ENCODE data around the gene CALCA. TPM values are rescaled to one million over a fixed set of nuclear protein-coding genes. Genes with fewer than 3 reads are reported as not detected.
"Not testable (repeated sequence)": the region's sequence is repeated elsewhere in the genome, so short reads cannot be mapped to it uniquely, and the experiment has no call there.

The CALCA gene
- total RNA-seq, 6 donors from 2014 or later, result 0.61 to 1.4 TPM; not detected in 4

- Histone ChIP-seq H3K9me3 (no peaks in the 10 kb centered on the region), H3K36me3 (no peaks in the 10 kb centered on the region), H3K27me3 (no peaks in the 10 kb centered on the region), H3K4me3 (no peak overlapping the region), H3K4me1 (no peaks in the 10 kb centered on the region), H3K27ac (no peak overlapping the region)
- no peak for ATAC-seq (ENCODE audit: low FRiP score in 2 of 2)
- no peak for DNase-seq
- 56 to 57% methylated on average over 5 of the region's 5 CpGs for WGBS, 2 donors
- TF ChIP-seq, protein P1, sequence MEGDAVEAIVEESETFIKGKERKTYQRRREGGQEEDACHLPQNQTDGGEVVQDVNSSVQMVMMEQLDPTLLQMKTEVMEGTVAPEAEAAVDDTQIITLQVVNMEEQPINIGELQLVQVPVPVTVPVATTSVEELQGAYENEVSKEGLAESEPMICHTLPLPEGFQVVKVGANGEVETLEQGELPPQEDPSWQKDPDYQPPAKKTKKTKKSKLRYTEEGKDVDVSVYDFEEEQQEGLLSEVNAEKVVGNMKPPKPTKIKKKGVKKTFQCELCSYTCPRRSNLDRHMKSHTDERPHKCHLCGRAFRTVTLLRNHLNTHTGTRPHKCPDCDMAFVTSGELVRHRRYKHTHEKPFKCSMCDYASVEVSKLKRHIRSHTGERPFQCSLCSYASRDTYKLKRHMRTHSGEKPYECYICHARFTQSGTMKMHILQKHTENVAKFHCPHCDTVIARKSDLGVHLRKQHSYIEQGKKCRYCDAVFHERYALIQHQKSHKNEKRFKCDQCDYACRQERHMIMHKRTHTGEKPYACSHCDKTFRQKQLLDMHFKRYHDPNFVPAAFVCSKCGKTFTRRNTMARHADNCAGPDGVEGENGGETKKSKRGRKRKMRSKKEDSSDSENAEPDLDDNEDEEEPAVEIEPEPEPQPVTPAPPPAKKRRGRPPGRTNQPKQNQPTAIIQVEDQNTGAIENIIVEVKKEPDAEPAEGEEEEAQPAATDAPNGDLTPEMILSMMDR (IDR thresholded peaks at IDR 0.05), result peak in 2 of 6 experiments; percentile 17 to 25
- no peak for TF ChIP-seq POLR2A (IDR thresholded peaks at IDR 0.05)
These were observed 34.1 kb upstream of the CALCA start for GRCh38 chr11:15006139-15006759.

DNA sequence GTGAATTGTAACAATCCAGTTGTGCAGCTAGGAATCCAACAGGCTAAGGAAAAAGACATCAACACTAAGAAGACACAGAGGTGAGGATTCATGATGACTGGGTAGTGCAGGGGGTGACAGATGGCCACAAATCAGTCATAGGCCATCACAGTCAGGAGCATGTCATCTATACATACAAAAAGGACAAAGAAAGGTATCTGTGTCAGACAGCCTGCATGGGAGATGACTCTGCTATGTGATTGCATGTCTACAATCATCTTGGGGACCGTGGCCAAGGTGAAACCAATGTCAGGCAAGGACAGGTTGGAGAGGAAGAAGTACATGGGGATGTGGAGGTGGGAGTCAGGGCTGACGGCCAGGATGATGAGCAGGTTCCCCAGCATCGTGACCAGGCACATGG, 16.0 kb upstream of the CALCA start:
- not testable (repeated sequence) for ATAC-seq (ENCODE audit: low FRiP score in 2 of 2); DNase-seq; H3K27ac ChIP-seq; H3K27me3 ChIP-seq; H3K36me3 ChIP-seq; H3K4me1 ChIP-seq; H3K4me3 ChIP-seq; H3K9me3 ChIP-seq
- 63 to 69% methylated on average over 3 of the region's 3 CpGs for WGBS, 2 donors

DNA sequence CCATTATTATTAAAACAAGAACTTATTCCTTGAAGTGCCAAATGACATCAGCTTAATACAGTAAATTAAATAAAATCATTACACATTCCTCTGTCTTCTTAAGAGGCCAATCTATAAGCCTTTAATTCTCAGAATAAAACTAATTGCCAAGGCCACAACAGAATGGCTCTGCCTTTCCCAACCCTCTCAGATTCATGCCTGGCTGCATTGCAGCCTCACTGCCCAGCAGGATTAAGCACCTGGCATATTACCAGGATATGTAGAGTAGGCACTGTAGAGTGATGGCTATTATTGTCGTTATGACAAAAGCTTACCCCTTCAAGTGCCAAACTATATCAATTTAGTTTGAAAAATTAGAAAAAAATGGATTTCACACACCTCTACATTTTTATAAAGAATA, 9.4 kb upstream of the CALCA start:
- Histone ChIP-seq H3K27me3 (no peaks in the 10 kb centered on the region), H3K9me3 (no peaks in the 10 kb centered on the region), H3K4me3 (no peak overlapping the region), H3K27ac (no peak overlapping the region), H3K4me1 (no peaks in the 10 kb centered on the region), H3K36me3 (no peaks in the 10 kb centered on the region)
- 65 to 77% methylated on average over 1 of the region's 1 CpG for WGBS, 2 donors
- no peak for ATAC-seq (ENCODE audit: low FRiP score in 2 of 2)
- DNase-seq, result no peak
- TF ChIP-seq EP300 (IDR thresholded peaks at IDR 0.05), result no peak
- TF ChIP-seq POLR2AphosphoS5 (IDR thresholded peaks at IDR 0.05), result no peak
- no peak for TF ChIP-seq POLR2A (IDR thresholded peaks at IDR 0.05)
- TF ChIP-seq, protein P1 (IDR thresholded peaks at IDR 0.05), result no peak

DNA sequence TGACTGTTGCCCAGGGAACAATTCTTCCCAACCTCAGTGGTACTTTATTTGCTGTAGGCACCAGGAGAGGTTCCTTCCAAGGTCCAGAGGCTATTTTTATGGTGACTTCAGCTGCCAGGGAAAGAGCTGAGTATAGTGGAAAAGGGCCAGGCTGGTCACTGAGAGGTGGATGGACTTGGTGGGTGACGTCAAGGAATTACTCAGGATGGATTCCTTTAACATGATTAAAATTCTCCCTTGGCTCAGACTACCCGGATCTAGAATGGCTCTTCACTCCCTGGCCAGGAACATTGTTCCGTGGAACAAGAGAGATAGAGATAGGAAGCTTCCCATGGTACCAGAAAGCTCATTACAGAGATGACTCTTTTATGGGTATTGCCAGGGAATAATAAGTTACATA, 8.7 kb upstream of the CALCA start:
- H3K36me3 ChIP-seq, result no peaks in the 10 kb centered on the region
- H3K4me3 ChIP-seq, result no peak overlapping the region
- no peak for TF ChIP-seq EP300 (IDR thresholded peaks at IDR 0.05)
- TF ChIP-seq POLR2A (IDR thresholded peaks at IDR 0.05), result no peak
- TF ChIP-seq, protein P1 (IDR thresholded peaks at IDR 0.05), result no peak
- TF ChIP-seq POLR2AphosphoS5 (IDR thresholded peaks at IDR 0.05), result no peak
- DNase-seq (no peak), ATAC-seq (ENCODE audit: low FRiP score in 2 of 2) (peak in 1 of 2 donors; percentile 81)
- H3K27me3 ChIP-seq, result no peaks in the 10 kb centered on the region
- H3K4me1 ChIP-seq, result no peaks in the 10 kb centered on the region
- 71 to 73% methylated on average over 3 of the region's 3 CpGs for WGBS, 2 donors
- no peak overlapping the region for H3K27ac ChIP-seq
- H3K9me3 ChIP-seq, result no peaks in the 10 kb centered on the region

- no peak for DNase-seq
- Histone ChIP-seq H3K27me3 (peaks cover 0 to 29% (median 12%) of the 10 kb centered on the region in 4 donors), H3K27ac (no peak overlapping the region), H3K4me3 (no peak overlapping the region), H3K9me3 (no peaks in the 10 kb centered on the region), H3K36me3 (no peaks in the 10 kb centered on the region), H3K4me1 (peaks cover 20 to 28% (median 22%) of the 10 kb centered on the region in 4 donors)
- no peak for ATAC-seq (ENCODE audit: low FRiP score in 2 of 2)
- TF ChIP-seq EP300 (IDR thresholded peaks at IDR 0.05) (no peak), POLR2AphosphoS5 (IDR thresholded peaks at IDR 0.05) (no peak), POLR2A (IDR thresholded peaks at IDR 0.05) (no peak)
- TF ChIP-seq, protein P1 (IDR thresholded peaks at IDR 0.05), result no peak
- WGBS, 2 donors, result 89 to 95% methylated on average over 1 of the region's 1 CpG
These were observed 5.1 kb upstream of the CALCA start for GRCh38 chr11:14977101-14977880.

Data from upper lobe of left lung (tissue), 6 donors.